HepG2 (cell line): Measurements from ENCODE around the gene ST6GALNAC3. TPM values are rescaled to one million over a fixed set of nuclear protein-coding genes. Genes with fewer than 3 reads are reported as not detected.

ENCODE experiments used
- ATAC-seq: fragments of 200-7000 bp; cut with Tn5 transposase; 3 replicates; pipeline ENCODE4 v1.9.1; 2020; ENCODE audit warnings: mild to moderate bottlenecking, moderate library complexity
- BruUV-seq: library from RNA; stranded (reverse); fragments of 400-500 nt; replicated peaks from 2 replicates; lab custom pipeline; 2021; lab: Mats Ljungman, UMichigan
- CTCF ChIA-PET: fragments of 300-600 bp; formaldehyde crosslinking; extraction: SDS; loops from one replicate; lab custom pipeline; 2021; ENCODE audit warnings: low total read pairs, inconsistent platforms, low intra/inter-chr PET ratio; lab: Yijun Ruan, JAX
- POLR2A ChIA-PET: fragments of 350-600 bp; sonication (Branson Sonifier 250); formaldehyde crosslinking; loops from one replicate; lab custom pipeline; 2020; ENCODE audit warnings: antibody characterized with exemption, inconsistent platforms; lab: Yijun Ruan, JAX
- DNase-seq: peaks from one replicate; pipeline ENCODE4 v3.0.0-alpha.2; 2015; ENCODE audit warnings: low spot score
- FAIRE-seq: peaks from 3 replicates; lab custom pipeline; 2011; peaks lifted over from hg19 to GRCh38; lab: Jason Lieb, UNC
- H2AFZ ChIP-seq: one replicate; pipeline ENCODE4 v1.6.1; 2011; ENCODE audit warnings: low read length, inconsistent platforms
- H3K27ac ChIP-seq: fragments of 300-600 bp; 3 replicates; pipeline ENCODE4 v1.8.0; 2011; ENCODE audit warnings: mixed run types, mild to moderate bottlenecking, mixed read lengths, low read length, inconsistent platforms; ENCODE audit not compliant: insufficient read depth; ENCODE audit errors: extremely low read length
- H3K27me3 ChIP-seq, 2 experiments: fragments of 200-600 bp in 1 of 2; 2 replicates in 1 of 2; 3 replicates in 1 of 2; pipeline versions ENCODE4 v1.6.0 to v1.8.0; 2011; ENCODE audit warnings: low read length in 2 of 2, mild to moderate bottlenecking in 2 of 2, moderate library complexity in 2 of 2, inconsistent platforms in 1 of 2; ENCODE audit not compliant: insufficient read depth in 2 of 2, control insufficient read depth in 1 of 2
- H3K36me3 ChIP-seq, 2 experiments: fragments of 200-600 bp in 1 of 2; replicated peaks in 1 of 2; 2 replicates in 1 of 2; 3 replicates in 1 of 2; pipeline versions ENCODE4 v1.5.1 to v1.8.0; 2011; ENCODE audit warnings: low read length in 2 of 2, inconsistent platforms in 1 of 2; ENCODE audit not compliant: insufficient read depth in 2 of 2, control insufficient read depth in 1 of 2
- H3K4me1 ChIP-seq: 2 replicates; pipeline ENCODE4 v1.5.1; 2012; ENCODE audit warnings: low read length, inconsistent platforms; ENCODE audit not compliant: insufficient read depth
- H3K4me2 ChIP-seq: 2 replicates; pipeline ENCODE4 v1.6.0; 2011; ENCODE audit warnings: low read depth, low read length, inconsistent platforms
- H3K4me3 ChIP-seq, 3 experiments: fragments of 200-600 bp in 1 of 3; sonication (generic), shearing (Covaris generic) in 1 of 3; replicated peaks in 1 of 3; 2 replicates each; pipeline ENCODE4 v1.5.1; 2011 to 2016; ENCODE audit warnings: low read length in 3 of 3, inconsistent platforms in 2 of 3, low read depth in 2 of 3, mild to moderate bottlenecking in 2 of 3, control low read depth in 1 of 3, mixed read lengths in 1 of 3; ENCODE audit not compliant: insufficient read depth in 1 of 3
- H3K79me2 ChIP-seq: one replicate; pipeline ENCODE4 v1.6.1; 2011; ENCODE audit warnings: low read length, inconsistent platforms; ENCODE audit not compliant: insufficient read depth
- H3K9ac ChIP-seq: 2 replicates; pipeline ENCODE4 v1.6.0; 2011; ENCODE audit warnings: mild to moderate bottlenecking, low read depth, low read length, inconsistent platforms; ENCODE audit not compliant: insufficient read depth
- H3K9me3 ChIP-seq: 2 replicates; pipeline ENCODE4 v1.5.1; 2012; ENCODE audit warnings: mild to moderate bottlenecking, low read length
- H4K20me1 ChIP-seq: 2 replicates; pipeline ENCODE4 v1.6.0; 2011; ENCODE audit warnings: inconsistent platforms, mild to moderate bottlenecking, low read length, moderate library complexity; ENCODE audit not compliant: insufficient read depth
- ATM ChIP-seq: fragments of 450-650 bp; IDR thresholded peaks from 2 replicates; pipeline ENCODE4 v1.7.1; 2017; ENCODE audit warnings: mild to moderate bottlenecking, borderline replicate concordance
- DNMT3B ChIP-seq: conservative IDR thresholded peaks from 2 replicates; pipeline ENCODE4 v1.6.1; 2016; ENCODE audit warnings: missing biosample characterization, control low read depth
- DR1 ChIP-seq: sonication (generic); formaldehyde crosslinking; IDR thresholded peaks from 2 replicates; pipeline ENCODE4 v1.8.0; 2021; ENCODE audit warnings: mild to moderate bottlenecking, missing genetic modification reagents, inconsistent platforms
- EEA1 ChIP-seq: sonication (generic); formaldehyde crosslinking; IDR thresholded peaks from 2 replicates; pipeline ENCODE4 v1.5.1; 2020; ENCODE audit warnings: mild to moderate bottlenecking, missing genetic modification reagents, borderline replicate concordance
- HMGA1 ChIP-seq: sonication (generic); formaldehyde crosslinking; conservative IDR thresholded peaks from 2 replicates; pipeline ENCODE4 v1.4.0; 2020; ENCODE audit warnings: missing genetic modification reagents
- HNRNPH1 ChIP-seq: fragments of 200-400 bp; formaldehyde crosslinking; optimal IDR thresholded peaks from 2 replicates; pipeline ENCODE3; 2017; ENCODE audit warnings: mild to moderate bottlenecking, low read depth, low read length
- HOXA7 ChIP-seq: sonication (generic); formaldehyde crosslinking; IDR thresholded peaks from 2 replicates; pipeline ENCODE4 v1.8.1; 2022; ENCODE audit warnings: mild to moderate bottlenecking, missing genetic modification reagents, moderate library complexity
- KAT8 ChIP-seq: IDR thresholded peaks from 2 replicates; pipeline ENCODE4 v1.6.1; 2016; ENCODE audit warnings: missing genetic modification reagents, missing compliant biosample characterization
- KDM5A ChIP-seq: fragments of 200-600 bp; sonication (generic); IDR thresholded peaks from 2 replicates; pipeline ENCODE4 v1.7.0; 2018; ENCODE audit warnings: antibody characterized with exemption, mild to moderate bottlenecking, low read length, borderline replicate concordance
- RARA ChIP-seq: IDR thresholded peaks from 2 replicates; pipeline ENCODE4 v1.6.1; 2016; ENCODE audit warnings: missing genetic modification reagents, missing compliant biosample characterization
- RBM39 ChIP-seq: fragments of 200-400 bp; formaldehyde crosslinking; IDR thresholded peaks from one replicate; pipeline ENCODE4 v1.6.1; 2018; ENCODE audit warnings: antibody characterized with exemption, mild to moderate bottlenecking, low read depth, low read length; ENCODE audit not compliant: poor library complexity, severe bottlenecking
- RFX1 ChIP-seq: fragments of 450-650 bp; IDR thresholded peaks from 2 replicates; pipeline ENCODE4 v1.6.1; 2017
- RFX3 ChIP-seq: IDR thresholded peaks from 2 replicates; pipeline ENCODE4 v1.6.1; 2016; ENCODE audit warnings: missing biosample characterization, missing genetic modification reagents
- TMF1 ChIP-seq: sonication (generic); formaldehyde crosslinking; IDR thresholded peaks from 2 replicates; pipeline ENCODE4 v1.8.1; 2022; ENCODE audit warnings: low read depth, missing genetic modification reagents
- ZBTB21 ChIP-seq: sonication (generic); formaldehyde crosslinking; IDR thresholded peaks from 2 replicates; pipeline ENCODE4 v1.4.0; 2020; ENCODE audit warnings: missing genetic modification reagents
- ZC3H4 ChIP-seq: sonication (generic); formaldehyde crosslinking; IDR thresholded peaks from 2 replicates; pipeline ENCODE4 v1.4.0; 2020; ENCODE audit warnings: missing genetic modification reagents, borderline replicate concordance
- ZFYVE20 ChIP-seq: sonication (generic); formaldehyde crosslinking; IDR thresholded peaks from 2 replicates; pipeline ENCODE4 v1.8.0; 2023; ENCODE audit warnings: low read depth, mild to moderate bottlenecking, moderate library complexity, missing genetic modification reagents, borderline replicate concordance
- ZSCAN29 ChIP-seq: sonication (generic); formaldehyde crosslinking; conservative IDR thresholded peaks from 2 replicates; pipeline ENCODE4 v1.4.0; 2020; ENCODE audit warnings: mild to moderate bottlenecking, missing genetic modification reagents
- WGBS: methylation state at CpG from one replicate; pipeline ENCODE4 v1.1.6; 2017; ENCODE audit warnings: low lambda C conversion rate; 5-methylcytosine and 5-hydroxymethylcytosine counted together
- in situ Hi-C: cut with HindIII; loops from 2 replicates; pipeline ENCODE4 v1.10.0; 2017; ENCODE audit warnings: low pct_unique_long_range_greater_than_20kb; ENCODE audit not compliant: extremely low pct_ligation_motif_present
- intact Hi-C: fragments of 100-400 bp; cut with micrococcal nuclease; formaldehyde crosslinking; loops from one replicate; pipeline ENCODE4 v1.10.0; 2022; ENCODE audit not compliant: unreplicated experiment
- polyA plus RNA-seq, 8 experiments: library from polyadenylated mRNA; depleted of rRNA in 3 of 8; stranded (reverse) in 7 of 8; unstranded in 1 of 8; fragments of >200 nt; fragmentation: Illumina TruSeq in 4 of 8; extraction: Trizol in 4 of 8; gene quantifications; 2 replicates each; pipeline versions ENCODE4 v1.2.1 to v1.2.3, GENCODE V29; 2011 to 2016; ENCODE audit warnings: low read depth in 4 of 8, missing spikeins in 1 of 8, mixed read lengths in 1 of 8; ENCODE audit not compliant: insufficient read depth in 1 of 8
- total RNA-seq, 5 experiments: library from RNA; depleted of rRNA; stranded (reverse); fragments of >200 nt; fragmentation: Illumina TruSeq; extraction: Trizol; gene quantifications; 2 replicates each; pipeline ENCODE4 v1.2.3, GENCODE V29; 2016; ENCODE audit warnings: low read depth in 1 of 5
- TF ChIP-seq, protein P1 (sequence below): sonication (generic); formaldehyde crosslinking; IDR thresholded peaks from 2 replicates; pipeline ENCODE4 v1.4.0; 2020; ENCODE audit warnings: mild to moderate bottlenecking, missing genetic modification reagents
- TF ChIP-seq, protein P2 (sequence below): sonication (generic); formaldehyde crosslinking; IDR thresholded peaks from 2 replicates; pipeline ENCODE4 v1.5.0; 2020; ENCODE audit warnings: missing genetic modification reagents
- TF ChIP-seq, protein P3 (sequence below): IDR thresholded peaks from 2 replicates; pipeline ENCODE4 v1.6.1; 2016; ENCODE audit warnings: missing genetic modification reagents, missing compliant biosample characterization

ST6GALNAC3 gene
- total and polyA plus RNA-seq, 2 of the 13 experiments (the other 11 are each of a cell fraction or from before 2014, with no cell fraction given), result not detected

DNA sequence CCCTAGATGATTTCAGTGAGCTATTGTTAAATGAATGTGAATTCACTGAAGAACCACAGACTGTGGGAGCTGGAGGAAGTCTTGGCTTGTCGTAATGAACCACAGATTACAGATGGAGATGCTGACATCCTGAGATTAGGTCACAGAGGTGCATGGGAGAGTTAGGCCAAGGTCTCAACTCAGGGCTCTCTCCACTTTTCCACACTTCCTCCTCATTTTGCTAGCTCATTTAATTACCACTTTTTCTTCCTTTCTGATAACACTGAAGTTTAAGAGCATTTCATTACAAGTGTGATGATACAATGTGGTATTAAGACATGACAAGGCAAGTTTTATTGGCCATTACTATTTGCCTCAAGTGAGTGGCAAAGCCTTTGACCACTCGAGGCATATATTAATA, 30.8 kb downstream of the ST6GALNAC3 start:
- in situ Hi-C loops, result no loop called here
- Histone ChIP-seq H3K4me2 (no peak overlapping the region), H3K36me3 (no peaks in the 10 kb centered on the region), H3K9ac (no peak overlapping the region), H3K4me3 (no peak overlapping the region), H3K27me3 (no peaks in the 10 kb centered on the region), H4K20me1 (no peaks in the 10 kb centered on the region), H3K9me3 (no peaks in the 10 kb centered on the region), H2AFZ (no peak overlapping the region), H3K79me2 (no peaks in the 10 kb centered on the region), H3K4me1 (no peaks in the 10 kb centered on the region), H3K27ac (no peak overlapping the region)
- ChIA-PET CTCF (no interaction called here), POLR2A (no interaction called here)
- intact Hi-C loops, result no loop called here
- 0% methylated on average over 2 of the region's 2 CpGs for WGBS
- FAIRE-seq (no peak), DNase-seq (no peak), ATAC-seq (no peak)
- BruUV-seq, result no TSS peak
- no peak for TF ChIP-seq ZSCAN29 (CRISPR knock-in tag)
- TF ChIP-seq ATM, result no peak
- TF ChIP-seq KAT8, result no peak
- TF ChIP-seq HNRNPH1, result no peak
- TF ChIP-seq RFX3 (CRISPR knock-in tag), result no peak
- TF ChIP-seq KDM5A, result no peak

DNA sequence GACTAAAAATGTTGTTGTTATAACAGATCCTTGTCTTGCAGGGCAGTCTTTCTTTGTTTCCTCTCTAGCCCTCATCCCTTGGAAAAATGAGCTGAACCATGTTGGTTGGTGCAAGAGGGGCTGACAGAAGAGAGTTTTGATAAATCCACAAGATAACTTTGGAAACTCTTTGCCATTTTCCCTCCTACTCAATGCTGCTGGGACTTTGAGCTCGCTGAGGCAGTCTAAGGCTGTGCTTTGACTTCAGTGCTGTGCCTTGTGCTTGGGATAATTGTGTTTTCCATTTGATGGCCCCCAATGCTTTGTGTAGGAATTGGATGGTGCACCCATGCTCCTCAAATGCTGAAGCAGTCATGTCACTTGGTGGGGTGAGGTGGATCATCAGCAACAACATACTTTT, 31.7 kb downstream of the ST6GALNAC3 start:
- CTCF ChIA-PET, result no interaction called here
- in situ Hi-C loops, result no loop called here
- intact Hi-C loops, result no loop called here
- TF ChIP-seq HOXA7 (CRISPR knock-in tag) (no peak), DNMT3B (CRISPR knock-in tag) (no peak), TMF1 (CRISPR knock-in tag) (no peak), RFX1 (no peak), DR1 (CRISPR knock-in tag) (no peak), EEA1 (CRISPR knock-in tag) (no peak), ZFYVE20 (CRISPR knock-in tag) (no peak), RARA (CRISPR knock-in tag) (no peak), ZC3H4 (CRISPR knock-in tag) (no peak), RBM39 (no peak), ZBTB21 (CRISPR knock-in tag) (no peak), HMGA1 (CRISPR knock-in tag) (no peak)
- TF ChIP-seq, protein P1, sequence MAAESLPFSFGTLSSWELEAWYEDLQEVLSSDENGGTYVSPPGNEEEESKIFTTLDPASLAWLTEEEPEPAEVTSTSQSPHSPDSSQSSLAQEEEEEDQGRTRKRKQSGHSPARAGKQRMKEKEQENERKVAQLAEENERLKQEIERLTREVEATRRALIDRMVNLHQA (CRISPR knock-in tag), result no peak
- TF ChIP-seq, protein P2, sequence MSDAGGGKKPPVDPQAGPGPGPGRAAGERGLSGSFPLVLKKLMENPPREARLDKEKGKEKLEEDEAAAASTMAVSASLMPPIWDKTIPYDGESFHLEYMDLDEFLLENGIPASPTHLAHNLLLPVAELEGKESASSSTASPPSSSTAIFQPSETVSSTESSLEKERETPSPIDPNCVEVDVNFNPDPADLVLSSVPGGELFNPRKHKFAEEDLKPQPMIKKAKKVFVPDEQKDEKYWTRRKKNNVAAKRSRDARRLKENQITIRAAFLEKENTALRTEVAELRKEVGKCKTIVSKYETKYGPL (CRISPR knock-in tag), result no peak
- TF ChIP-seq, protein P3, sequence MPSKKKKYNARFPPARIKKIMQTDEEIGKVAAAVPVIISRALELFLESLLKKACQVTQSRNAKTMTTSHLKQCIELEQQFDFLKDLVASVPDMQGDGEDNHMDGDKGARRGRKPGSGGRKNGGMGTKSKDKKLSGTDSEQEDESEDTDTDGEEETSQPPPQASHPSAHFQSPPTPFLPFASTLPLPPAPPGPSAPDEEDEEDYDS (CRISPR knock-in tag), result no peak

More for the DNA sequence above, 31.7 kb downstream of the ST6GALNAC3 start:
- H3K9me3 ChIP-seq, result no peaks in the 10 kb centered on the region
- H3K9ac ChIP-seq, result no peak overlapping the region
- H3K27me3 ChIP-seq, result no peaks in the 10 kb centered on the region
- H2AFZ ChIP-seq, result no peak overlapping the region
- FAIRE-seq, result no peak
- POLR2A ChIA-PET, result no interaction called here
- no TSS peak for BruUV-seq
- H3K36me3 ChIP-seq, result no peaks in the 10 kb centered on the region
- WGBS, result 0% methylated on average over 1 of the region's 1 CpG
- H4K20me1 ChIP-seq, result no peaks in the 10 kb centered on the region
- no peak for ATAC-seq
- H3K4me1 ChIP-seq, result no peaks in the 10 kb centered on the region
- no peak overlapping the region for H3K4me3 ChIP-seq
- no peaks in the 10 kb centered on the region for H3K79me2 ChIP-seq
- H3K4me2 ChIP-seq, result no peak overlapping the region
- H3K27ac ChIP-seq, result no peak overlapping the region
- DNase-seq, result no peak
